Left renal cortex interstitium (tissue), 4 donors: Measurements from ENCODE around the gene DYNAP. TPM values are rescaled to one million over a fixed set of nuclear protein-coding genes. Genes with fewer than 3 reads are reported as not detected.

Experiments
- DNase-seq, 4 donors: peaks; one replicate each; pipeline ENCODE4 v3.0.0-alpha.2; 2013; ENCODE audit warnings: low read depth in 4 of 4, low spot score in 2 of 4, missing footprints in 1 of 4
- polyA plus RNA-seq, 4 donors: library from polyadenylated mRNA; unstranded; fragments of 120-200 nt; gene quantifications; one replicate each; pipeline ENCODE4 v1.2.1, GENCODE V29; 2013; ENCODE audit not compliant: insufficient read length in 4 of 4

The DYNAP gene
- polyA plus RNA-seq, 4 donors, result 0.08 TPM; not detected in 3

GRCh38 chr18:54630963-54631362, 39.9 kb downstream of the DYNAP start:
- no peak for DNase-seq

GRCh38 chr18:54636217-54636616, 45.2 kb downstream of the DYNAP start:
- DNase-seq, result no peak

- no peak for DNase-seq
Observed at GRCh38 chr18:54641734-54642133, 50.7 kb downstream of the DYNAP start.

- DNase-seq, result peak in 1 of 4 donors; percentile 29
Observed at GRCh38 chr18:54647176-54647575, 56.1 kb downstream of the DYNAP start.

Other genes with a start within 250 kb of the DYNAP start
- gene STARD6, start 233.4 kb upstream of the DYNAP start, polyA plus RNA-seq, result under 1 TPM; 0.21 to 0.27 (median 0.26) TPM
- 10 to 100 TPM in 2 of 4 donors, 1 to 10 TPM in 2; 9.6 to 14.2 (median 10.1) TPM for gene C18orf54, start 233.3 kb upstream of the DYNAP start, polyA plus RNA-seq
- gene RAB27B, start 237.2 kb downstream of the DYNAP start, polyA plus RNA-seq, result 1 to 10 TPM; 4.3 to 5.3 (median 4.8) TPM